NCI-H2227 (cell line): ENCODE results near the gene SNED1.
A peak's percentile ranks its signal among the peaks of the same experiment; 100 is the strongest.

Experiments
- DNase-seq: peaks from one replicate; lab custom pipeline; 2025; ENCODE audit not compliant: unreplicated experiment; lab: John Stamatoyannopoulos, UW

The SNED1 gene

GRCh38 chr2:240997856-240998705 lies at the start of gene SNED1:
Gene SNED1 (plus strand): TSS chr2:240998618. CDS start chr2:240998838, 220 bp downstream.
- peak; percentile 85 for DNase-seq

DNA sequence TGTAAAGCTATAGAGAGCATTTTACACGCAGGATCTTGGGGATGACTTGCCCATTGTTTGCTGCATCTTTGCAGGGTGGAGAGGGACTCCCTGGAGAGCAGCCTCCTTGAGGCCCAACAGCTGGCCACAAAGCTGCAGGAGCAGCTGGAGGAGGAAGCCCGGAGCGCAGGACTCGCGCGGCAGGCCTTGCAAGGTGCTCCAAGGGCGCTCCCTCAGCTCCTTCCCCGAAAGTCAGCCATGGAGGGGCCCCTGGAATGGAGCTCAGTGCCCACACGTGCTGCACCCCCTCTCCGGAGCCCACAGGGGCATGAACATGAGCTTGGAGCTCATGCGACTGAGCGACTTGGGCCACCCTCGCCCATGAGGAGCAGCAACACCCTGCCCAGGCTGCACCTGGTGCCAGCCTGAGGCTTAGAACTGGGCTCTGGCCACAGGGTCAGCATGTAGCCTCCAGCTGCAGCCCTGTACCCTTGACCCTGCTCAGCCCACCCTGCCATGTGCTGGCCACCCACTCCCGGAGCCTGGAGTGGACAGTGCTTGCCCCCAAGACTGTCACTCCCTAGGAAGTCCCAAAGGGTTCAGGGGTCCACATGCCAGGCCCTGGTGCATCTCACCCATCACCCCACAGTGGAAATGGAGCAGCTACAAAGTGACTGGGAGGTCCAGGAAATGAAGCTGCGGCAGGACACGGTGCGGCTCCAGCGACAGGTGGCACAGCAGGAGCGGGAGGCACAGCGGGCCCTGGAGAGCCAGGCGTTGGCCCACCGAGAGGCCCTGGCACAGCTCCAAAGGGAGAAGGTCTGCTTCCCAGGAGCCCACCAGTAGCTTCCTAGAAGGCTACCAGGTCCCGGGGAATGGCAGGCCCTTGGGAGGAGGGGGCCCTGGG lies 49.3 kb upstream of the SNED1 start:
- DNase-seq = no peak

- no peak for DNase-seq
Measured at GRCh38 chr2:240949791-240950705, 48.4 kb upstream of the SNED1 start.

DNA sequence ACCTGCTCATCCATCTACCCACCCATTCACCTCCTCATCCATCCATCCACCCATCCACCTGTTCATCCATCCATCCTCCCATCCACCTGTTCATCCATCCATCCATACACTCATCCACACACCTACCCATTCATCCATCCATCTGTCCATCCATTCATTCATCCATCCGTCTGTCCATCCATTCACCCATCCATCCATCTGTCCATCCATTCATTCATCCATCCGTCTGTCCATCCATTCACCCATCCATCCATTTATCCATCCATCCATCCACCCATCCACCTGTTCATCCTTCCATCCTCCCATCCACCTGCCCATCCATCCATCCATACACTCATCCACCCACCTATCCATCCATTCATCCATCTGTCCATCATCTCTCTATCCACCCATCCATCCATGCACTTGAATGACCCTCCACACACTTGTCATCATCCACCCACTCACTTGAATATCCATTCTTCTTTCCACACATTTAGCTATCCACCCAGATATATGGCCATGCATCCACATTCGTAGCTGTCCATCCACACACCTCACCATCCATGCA lies 47.3 kb upstream of the SNED1 start:
- DNase-seq = no peak

- DNase-seq = no peak
Measured at GRCh38 chr2:240952496-240953246, 45.7 kb upstream of the SNED1 start.

- no peak for DNase-seq
Measured at GRCh38 chr2:240953426-240954410, 44.7 kb upstream of the SNED1 start.

GRCh38 chr2:240954436-240955305 lies 43.7 kb upstream of the SNED1 start:
- DNase-seq = no peak

- no peak for DNase-seq
Measured at GRCh38 chr2:240955306-240956170, 42.9 kb upstream of the SNED1 start.

DNA sequence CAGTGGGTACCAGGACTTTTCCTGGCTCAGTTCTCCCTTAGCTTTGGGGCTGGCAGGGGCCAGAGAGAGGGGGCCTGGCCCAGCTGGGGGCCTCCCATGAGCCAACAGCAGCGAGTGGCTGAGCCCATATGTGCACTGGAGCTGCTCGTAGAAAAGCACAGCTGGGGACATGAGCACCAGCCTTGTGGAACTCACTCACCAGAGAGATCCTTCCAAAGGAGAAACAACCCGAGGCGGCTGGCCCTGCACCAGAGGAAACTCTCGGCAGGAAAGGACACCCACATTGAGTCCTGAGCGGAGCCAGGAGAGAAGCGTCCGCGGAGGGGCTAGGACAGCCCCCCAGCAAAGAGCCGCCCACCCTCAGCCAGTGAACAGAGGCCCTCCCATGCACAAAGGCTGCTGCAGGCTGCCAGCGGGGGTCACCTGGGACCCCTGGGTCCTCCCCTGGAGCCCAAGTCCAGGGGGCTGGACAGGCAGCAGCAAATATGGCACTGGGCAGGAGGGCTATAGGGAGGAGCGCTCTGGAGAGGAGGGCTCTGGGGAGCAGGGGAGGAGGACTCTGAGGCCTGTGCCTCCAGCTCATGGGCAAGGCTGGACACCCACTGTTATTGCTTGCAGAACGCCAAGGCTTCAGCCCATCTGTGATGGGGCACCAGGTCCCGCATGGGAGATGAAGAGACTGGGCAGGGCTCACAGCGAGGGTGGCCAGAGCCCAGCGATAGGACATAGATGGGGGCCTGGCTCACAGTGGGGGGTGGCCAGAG lies 42.1 kb upstream of the SNED1 start:
- DNase-seq = no peak

DNA sequence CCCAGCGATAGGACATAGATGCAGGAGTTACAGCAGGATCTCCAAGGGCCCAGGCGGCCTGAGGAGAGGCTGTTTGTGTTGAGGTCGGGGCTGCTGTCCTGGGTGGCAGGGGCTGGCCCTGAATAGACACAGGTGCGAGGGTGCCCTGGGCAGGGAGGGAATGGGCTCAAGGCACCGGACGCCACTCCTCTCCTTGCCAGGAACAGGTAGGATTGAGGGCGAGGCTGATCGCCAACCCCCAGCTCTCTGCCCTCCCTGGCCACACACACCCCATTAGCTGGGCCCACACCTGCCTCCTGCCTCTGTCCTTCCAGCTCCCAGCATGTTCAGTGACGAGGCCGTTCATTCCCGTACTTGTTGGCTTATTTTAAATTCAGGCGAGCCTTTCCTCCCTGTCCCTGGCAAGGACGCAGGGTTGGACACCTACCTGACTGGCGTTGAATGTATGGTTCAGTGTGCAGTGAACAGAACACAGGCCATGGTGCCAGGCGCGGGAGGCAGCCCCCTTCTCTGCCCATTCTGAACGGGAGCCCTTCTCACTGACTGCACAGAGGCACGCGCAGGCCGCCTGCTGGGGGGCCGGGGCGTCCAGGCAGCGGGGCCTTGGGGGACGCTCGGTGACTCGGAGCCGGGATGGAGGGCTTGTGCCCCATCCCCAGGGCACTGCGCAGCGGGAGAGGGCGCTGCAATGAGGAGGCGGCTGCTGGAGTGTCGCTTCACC lies 41.3 kb upstream of the SNED1 start:
- DNase-seq = no peak

GRCh38 chr2:240957656-240958365 lies 40.6 kb upstream of the SNED1 start:
- no peak for DNase-seq

GRCh38 chr2:240958366-240959213 lies 39.8 kb upstream of the SNED1 start:
- no peak for DNase-seq

GRCh38 chr2:240959214-240959940 lies 39.0 kb upstream of the SNED1 start:
- DNase-seq = no peak
